GM18861 (cell line): ENCODE data around the gene ASTL.
"Not testable (repeated sequence)": the region's sequence is repeated elsewhere in the genome, so short reads cannot be mapped to it uniquely, and the experiment has no call there.

Experiments
- ATAC-seq: cut with Tn5 transposase; IDR thresholded peaks from one replicate; pipeline ENCODE4 v1.9.1; 2021; ENCODE audit not compliant: unreplicated experiment

The ASTL gene

DNA sequence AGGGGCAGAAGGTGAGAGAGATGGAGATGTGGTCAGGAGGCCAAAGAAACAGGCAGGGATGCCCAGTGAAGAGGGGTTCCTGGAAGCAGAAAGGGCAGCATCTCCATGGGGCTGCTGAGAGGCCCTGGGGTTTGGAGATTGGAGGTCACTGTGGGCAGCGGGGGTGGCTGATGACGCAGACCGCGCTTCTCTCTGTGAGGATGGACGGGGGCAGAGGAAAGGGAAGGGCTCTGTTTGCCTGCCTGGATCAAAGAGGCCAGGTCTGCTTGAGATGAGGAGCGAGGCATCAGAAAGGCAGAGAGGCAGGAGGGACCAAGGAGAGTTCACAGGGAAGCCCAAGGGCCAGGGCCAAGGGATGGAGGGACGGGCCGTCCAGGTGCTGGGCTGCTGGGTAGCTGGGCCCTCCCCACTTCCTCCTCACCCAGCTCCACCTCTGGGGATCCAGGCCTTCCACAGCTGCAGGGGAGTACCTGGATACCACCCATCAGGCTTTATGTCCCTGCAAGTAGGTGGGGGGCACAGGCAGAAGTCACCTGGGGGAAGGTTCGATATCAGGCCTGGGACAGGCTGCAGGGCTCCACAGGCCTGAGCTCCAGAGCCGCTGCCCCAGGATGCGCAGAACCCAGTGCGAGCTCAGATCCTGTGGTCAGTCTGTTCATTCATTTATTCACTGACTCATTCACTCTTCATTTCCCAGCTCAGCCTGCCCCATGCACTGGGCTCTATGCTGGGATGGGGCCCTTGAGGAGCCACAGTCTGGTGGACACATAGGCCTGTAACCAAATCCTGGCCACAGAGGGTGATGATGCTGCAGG, 52.6 kb downstream of the ASTL start:
- no peak for ATAC-seq

DNA sequence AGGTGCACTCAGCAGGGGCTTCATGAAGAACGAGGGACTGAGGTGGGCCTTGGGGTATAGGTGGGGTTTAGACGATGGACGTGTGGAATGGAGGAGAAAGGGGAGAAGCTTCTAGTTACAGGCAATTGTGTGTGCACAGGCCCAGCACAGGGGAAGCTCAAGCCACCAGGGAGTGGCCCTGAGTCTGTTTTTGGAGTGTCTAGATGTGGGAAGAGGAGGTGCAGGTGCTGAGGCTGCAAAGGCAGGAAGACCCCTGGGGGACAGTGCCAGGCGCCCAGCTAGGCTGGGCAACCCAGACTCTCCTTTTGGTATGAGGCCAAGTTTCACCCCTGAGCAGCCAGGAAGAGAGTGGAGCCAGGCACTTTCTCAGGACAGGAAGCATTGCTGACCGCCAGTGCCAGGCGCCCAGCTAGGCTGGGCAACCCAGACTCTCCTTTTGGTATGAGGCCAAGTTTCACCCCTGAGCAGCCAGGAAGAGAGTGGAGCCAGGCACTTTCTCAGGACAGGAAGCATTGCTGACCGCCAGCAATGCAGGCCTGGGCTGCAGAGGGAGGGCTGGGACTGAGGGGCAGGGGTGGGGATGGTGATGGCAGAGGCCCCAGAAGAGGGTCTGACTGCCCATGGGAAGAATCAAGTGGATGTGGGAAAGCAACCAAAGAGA, 53.3 kb downstream of the ASTL start:
- ATAC-seq = not testable (repeated sequence)

DNA sequence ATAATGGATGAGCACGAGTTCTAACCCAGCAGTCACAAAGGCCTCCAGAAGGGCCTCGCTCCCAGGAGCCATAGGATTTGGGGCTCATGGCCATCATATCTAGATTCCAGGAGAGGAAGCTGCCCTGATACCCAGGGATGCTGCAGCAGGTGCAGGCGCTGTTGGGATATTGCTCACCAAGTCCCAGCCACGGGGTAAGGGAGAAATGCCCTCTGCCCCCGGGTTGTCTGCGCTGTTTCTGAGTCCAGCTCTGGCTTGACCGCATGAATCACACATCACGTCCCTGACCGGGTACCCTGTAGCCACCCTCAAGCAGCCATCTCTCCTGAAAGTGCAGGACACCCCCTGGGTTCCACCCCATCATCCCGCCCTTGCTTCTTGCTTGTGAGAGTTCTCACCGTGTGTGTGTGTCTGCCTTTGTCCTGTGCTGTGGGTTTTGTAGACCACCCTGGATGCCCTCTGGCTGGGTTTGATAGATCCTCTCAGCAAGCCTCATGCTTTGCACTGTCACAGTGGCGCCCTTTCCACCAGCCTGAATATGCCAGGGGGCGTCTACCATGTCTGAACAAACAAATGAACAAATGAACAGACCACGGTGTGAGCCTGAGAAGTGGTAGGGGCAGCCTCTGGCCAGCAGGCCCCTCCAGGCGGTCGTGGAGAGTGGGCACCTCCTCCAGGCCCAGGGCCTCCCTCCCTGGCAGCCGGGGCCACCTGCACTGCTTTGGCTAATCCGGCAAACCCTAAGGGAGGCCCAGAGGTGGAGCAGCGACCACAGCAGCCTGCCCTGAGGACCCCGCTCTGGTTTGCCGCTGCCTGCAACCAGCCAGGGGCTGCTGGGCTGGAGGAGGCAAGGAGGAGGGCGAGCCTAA, 54.1 kb downstream of the ASTL start:
- no peak for ATAC-seq

DNA sequence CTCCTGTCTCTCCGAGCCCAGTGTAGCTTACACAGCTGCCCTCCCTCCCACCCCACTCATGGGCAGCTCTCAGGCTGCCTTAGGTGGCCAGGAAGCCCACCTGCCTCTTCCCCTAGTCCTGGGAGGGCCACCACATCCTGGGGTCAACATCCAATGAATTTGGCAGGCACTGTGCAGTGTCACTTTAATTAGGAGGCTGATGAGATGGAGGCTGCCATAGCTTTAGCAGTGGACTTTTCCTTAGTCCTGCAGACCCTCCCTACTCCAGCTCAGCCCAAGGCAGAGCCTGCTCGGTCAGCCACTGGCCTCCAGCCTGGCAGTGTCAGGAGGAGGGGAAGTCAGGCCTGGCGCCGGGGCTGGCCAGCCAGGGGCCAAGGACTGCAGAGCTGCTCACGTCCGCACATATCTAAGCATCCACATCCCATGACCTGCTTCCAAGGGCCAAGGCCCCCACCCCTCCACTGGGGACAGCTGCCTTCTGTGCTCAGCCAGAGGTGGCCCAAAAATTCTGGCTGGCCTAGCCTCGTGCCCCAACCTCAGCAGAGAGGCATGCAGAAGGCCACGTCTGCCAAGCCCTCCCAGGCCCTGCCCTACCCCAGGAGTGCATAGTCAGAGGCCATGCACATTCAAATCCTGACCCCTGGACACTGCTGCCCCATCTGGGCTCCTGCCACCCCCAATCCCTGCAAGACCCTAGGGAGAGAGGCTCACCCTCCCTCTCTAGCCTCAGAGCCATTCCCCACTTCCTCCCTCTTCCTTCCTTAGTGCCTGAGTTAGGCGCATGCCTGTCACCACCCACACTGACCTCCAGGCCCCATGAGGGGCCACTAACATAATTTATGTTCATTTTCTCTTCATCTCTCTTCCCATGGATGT, 55.0 kb downstream of the ASTL start:
- no peak for ATAC-seq

DNA sequence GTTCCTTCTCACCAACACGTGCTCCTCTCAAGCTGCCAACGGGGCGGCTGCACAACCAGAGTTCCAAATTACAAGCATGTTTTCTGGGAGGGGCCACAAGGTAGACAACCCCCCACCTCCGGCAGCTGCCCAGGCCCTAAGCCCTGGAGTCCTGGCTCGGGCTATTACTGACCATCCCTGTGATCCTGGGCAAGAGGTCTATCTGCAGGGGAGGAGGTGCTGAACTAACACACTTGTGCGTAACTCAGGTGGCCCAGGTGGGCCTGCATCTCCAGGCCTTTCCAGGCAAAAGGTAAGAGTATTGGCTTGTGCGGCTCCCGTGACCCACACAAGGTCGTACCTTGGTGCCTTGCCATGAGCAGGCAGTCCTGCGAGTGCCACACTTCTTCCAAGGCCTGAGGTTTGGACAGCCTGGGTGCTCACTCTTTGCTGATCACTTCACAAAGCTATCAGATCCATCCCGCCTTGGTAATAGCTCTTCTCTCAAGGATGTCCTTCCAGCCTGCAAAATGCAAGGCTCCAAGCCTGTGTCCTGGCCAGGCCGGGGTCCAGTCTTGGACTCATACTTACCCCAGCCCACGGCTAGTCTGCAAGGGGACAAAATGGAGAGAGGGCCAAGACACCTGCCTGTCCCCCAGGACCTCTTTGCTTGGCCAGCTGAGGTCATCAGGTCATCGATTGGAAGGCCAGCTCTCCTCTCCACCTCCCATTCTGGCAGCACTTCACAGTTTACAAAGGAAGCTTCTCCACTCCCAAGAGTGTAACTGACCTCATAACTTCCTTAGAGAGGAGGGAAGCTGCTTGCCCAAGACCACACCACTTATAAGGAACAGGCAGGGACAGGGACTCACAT, 55.9 kb downstream of the ASTL start:
- ATAC-seq = no peak

DNA sequence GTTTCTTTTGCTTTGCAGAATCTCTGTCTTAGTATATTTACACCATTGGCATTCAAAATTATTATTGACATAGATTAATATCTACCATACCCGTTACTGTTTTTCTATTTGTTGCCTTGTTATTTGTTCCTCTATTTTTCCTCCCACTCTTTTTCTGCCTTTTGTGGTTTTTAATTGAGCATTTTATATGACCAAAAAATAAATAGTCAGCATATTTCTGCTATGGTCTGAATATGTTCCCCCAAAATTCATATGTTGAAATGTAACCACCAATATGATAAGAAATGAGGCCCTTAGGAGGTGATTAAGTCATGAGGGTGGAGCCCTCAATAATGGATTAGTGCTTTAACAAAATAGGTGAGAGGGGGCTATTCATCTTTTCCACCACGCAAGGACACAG, 57.3 kb downstream of the ASTL start:
- no peak for ATAC-seq

DNA sequence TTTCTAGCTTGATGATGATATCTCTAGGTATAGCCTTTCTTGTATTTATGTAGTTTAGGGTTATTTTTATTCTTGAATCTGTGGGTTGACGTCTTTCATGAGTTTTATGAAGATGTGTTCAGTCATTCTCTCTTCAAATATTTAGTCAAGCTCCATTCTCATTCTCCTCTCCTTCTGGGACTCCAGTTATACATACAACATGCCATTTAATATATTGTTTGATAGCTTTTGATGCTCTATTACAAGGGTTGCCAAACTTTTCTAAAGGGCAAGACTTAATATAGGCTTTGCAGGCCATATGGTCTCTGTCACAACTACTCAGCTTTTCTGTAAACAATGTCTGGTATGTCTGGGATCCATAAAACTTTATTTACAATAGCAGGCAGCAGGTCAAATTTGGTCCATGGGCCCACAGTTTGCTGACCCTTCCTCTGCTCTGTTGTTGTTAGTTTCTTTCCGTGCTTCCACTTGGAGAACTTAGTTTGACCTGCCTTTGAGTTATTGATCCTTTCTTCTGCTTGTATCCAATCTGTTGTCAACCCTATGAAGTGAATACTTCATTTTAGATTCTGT, 63.0 kb downstream of the ASTL start:
- ATAC-seq = no peak

DNA sequence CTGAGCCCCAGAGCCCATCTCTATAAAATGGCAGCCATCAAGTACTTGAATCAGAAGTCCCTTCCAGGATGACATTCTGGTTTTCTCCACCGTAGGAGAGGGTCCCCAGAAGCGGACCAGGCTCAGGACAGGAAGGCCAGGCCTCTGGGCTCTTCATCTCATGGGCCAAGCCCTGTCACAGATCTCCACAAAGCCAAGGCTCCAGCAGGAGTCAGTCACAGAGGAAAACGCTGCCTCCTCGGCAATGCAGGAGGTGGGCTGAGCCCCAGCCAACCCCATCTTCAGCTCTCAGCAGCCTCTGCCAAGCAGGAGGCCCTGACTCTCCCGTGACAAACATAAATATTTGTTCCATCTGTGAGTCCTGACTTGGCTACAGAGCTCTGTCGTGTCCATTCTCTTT, 64.1 kb downstream of the ASTL start:
- ATAC-seq = no peak

DNA sequence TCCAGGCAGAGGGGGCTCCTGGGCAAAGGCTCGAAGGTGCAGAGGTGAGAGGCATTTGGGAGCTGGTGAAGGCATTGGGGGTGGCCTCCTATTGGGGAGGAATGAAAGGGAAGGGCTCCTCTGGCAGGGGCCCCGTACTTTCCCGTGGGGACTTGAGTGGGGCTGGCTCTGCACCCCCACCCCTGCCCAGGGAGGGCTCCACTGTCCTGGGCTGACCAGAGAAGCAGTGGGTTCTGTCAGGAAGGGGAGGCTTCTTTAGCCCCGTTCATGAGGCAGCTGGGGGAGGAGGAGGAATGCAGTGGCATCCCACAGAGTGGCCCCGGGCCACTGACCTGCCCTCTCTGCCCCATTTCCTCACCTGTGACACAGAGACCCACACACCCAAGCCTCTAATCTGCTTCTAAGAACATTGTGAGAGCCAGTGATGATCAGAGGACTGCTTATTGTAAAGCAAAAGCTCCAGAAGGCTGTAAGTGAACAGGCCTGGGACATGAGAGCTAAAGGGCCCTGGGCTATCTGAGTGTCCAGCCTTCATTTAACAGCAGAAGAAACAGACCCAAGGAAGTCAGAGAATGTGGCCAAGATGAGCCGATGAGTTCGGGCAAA, 65.0 kb downstream of the ASTL start:
- ATAC-seq = no peak
